Metanephros (tissue), 1 donor: Measurements from ENCODE around the gene ZNF354C. TPM values are rescaled to one million over a fixed set of nuclear protein-coding genes. Genes with fewer than 3 reads are reported as not detected.

Source experiments
- total RNA-seq: library from RNA; depleted of rRNA; stranded (reverse); fragments of >200 nt; gene quantifications from one replicate; pipeline ENCODE4 v1.2.3, GENCODE V29; 2014

The ZNF354C gene
- 13.1 TPM for total RNA-seq

GRCh38 chr5:179060116-179061008, at the start of gene ZNF354C:
Gene ZNF354C (plus strand): TSS chr5:179060373. CDS start chr5:179062069, 1,696 bp downstream.

GRCh38 chr5:179023528-179024189, 36.5 kb upstream of the ZNF354C start, which contains the start of gene ZNF879:
Gene ZNF879 (plus strand): TSS chr5:179023804. CDS start chr5:179025005, 1,201 bp downstream.

Other genes with a start within 250 kb of the ZNF354C start
- gene ZNF354B, start 200.4 kb upstream of the ZNF354C start, total RNA-seq, result 16.3 TPM
- gene ZFP2, start 164.5 kb upstream of the ZNF354C start, total RNA-seq, result 3.6 TPM
- gene ZNF454, start 119.2 kb upstream of the ZNF354C start, total RNA-seq, result 6.9 TPM
- gene GRM6, start 65.1 kb upstream of the ZNF354C start, total RNA-seq, result not detected
- gene ZNF879, start 36.6 kb upstream of the ZNF354C start, total RNA-seq, result 6.1 TPM